Loucy (cell line): ENCODE results near the gene DBNL.

Experiments used
- H2AFZ ChIP-seq: fragments of 200-600 bp; sonication (generic); 2 replicates; pipeline ENCODE4 v1.6.0; 2016; ENCODE audit warnings: antibody characterized with exemption, mild to moderate bottlenecking, low read length, moderate library complexity
- H3F3A ChIP-seq: fragments of 200-600 bp; 2 replicates; pipeline ENCODE4 v1.6.0; 2016; ENCODE audit warnings: antibody characterized with exemption, low read depth, mild to moderate bottlenecking
- H3K27me3 ChIP-seq: fragments of 200-600 bp; sonication (generic); 2 replicates; pipeline ENCODE4 v1.6.1; 2014; ENCODE audit warnings: low read length, mild to moderate bottlenecking; ENCODE audit not compliant: insufficient read depth, poor library complexity, severe bottlenecking
- H3K36me3 ChIP-seq: fragments of 200-600 bp; sonication (generic); 2 replicates; pipeline ENCODE4 v1.6.1; 2016; ENCODE audit warnings: low read length; ENCODE audit not compliant: insufficient read depth
- H3K4me1 ChIP-seq: fragments of 200-600 bp; sonication (generic); 2 replicates; pipeline ENCODE4 v1.5.1; 2014; ENCODE audit warnings: low read length, mild to moderate bottlenecking; ENCODE audit not compliant: insufficient read depth, poor library complexity, severe bottlenecking
- H3K4me2 ChIP-seq: fragments of 200-600 bp; sonication (generic); 2 replicates; pipeline ENCODE4 v1.6.0; 2014; ENCODE audit warnings: antibody characterized with exemption, low read length, low read depth, mild to moderate bottlenecking; ENCODE audit not compliant: poor library complexity, severe bottlenecking
- H3K4me3 ChIP-seq: fragments of 200-600 bp; sonication (generic); 2 replicates; pipeline ENCODE4 v1.5.1; 2014; ENCODE audit warnings: low read length, mild to moderate bottlenecking, mixed read lengths; ENCODE audit not compliant: poor library complexity, severe bottlenecking
- H3K79me2 ChIP-seq: fragments of 200-600 bp; sonication (generic); 2 replicates; pipeline ENCODE4 v1.6.1; 2014; ENCODE audit warnings: low read length; ENCODE audit not compliant: insufficient read depth
- H3K9ac ChIP-seq: fragments of 200-600 bp; sonication (generic); 2 replicates; pipeline ENCODE4 v1.6.0; 2014; ENCODE audit warnings: mild to moderate bottlenecking, low read depth, low read length, moderate library complexity; ENCODE audit not compliant: poor library complexity, severe bottlenecking
- H3K9me2 ChIP-seq: fragments of 200-600 bp; sonication (generic); replicated peaks from 2 replicates; pipeline ENCODE4 v1.6.1; 2016; ENCODE audit warnings: low read depth, low read length, mixed read lengths
- H3K9me3 ChIP-seq: fragments of 200-600 bp; sonication (generic); 2 replicates; pipeline ENCODE4 v1.6.1; 2014; ENCODE audit warnings: mild to moderate bottlenecking, antibody characterized with exemption, low read length, low read depth; ENCODE audit not compliant: insufficient read depth
- H4K20me1 ChIP-seq: fragments of 200-600 bp; sonication (generic); 2 replicates; pipeline ENCODE4 v1.6.0; 2014; ENCODE audit warnings: antibody characterized with exemption, low read length, mild to moderate bottlenecking; ENCODE audit not compliant: insufficient read depth, poor library complexity, severe bottlenecking
- EZH2phosphoT487 ChIP-seq: fragments of 200-600 bp; IDR thresholded peaks from 2 replicates; pipeline ENCODE4 v1.6.1; 2018; ENCODE audit warnings: antibody characterized with exemption, mild to moderate bottlenecking, moderate library complexity, borderline replicate concordance
- TF ChIP-seq, protein P1 (sequence below): fragments of 200-600 bp; sonication (generic); conservative IDR thresholded peaks from 2 replicates; pipeline ENCODE4 v1.5.1; 2014; ENCODE audit warnings: mild to moderate bottlenecking, antibody characterized with exemption, low read length

Gene DBNL

DNA sequence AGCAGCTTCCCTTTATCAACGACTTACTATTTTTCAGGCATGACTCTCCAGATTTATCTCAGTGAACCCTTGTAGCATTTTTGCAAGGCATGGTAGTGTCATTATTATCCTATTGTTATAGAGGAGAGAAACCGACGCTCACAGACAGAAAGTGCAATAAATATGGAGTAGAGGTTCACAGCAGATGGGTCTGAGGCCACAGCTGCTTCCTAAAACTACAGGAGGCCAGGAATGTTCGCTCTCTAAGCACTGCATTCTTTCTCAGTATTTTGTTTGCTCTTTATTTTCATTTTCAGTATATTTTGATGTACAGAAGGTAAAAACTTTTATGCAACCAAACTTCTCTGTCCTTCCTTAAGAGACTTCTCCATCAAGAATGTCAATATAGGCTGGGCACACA, 55.2 kb downstream of the DBNL start:
- H3K4me1 ChIP-seq, result peaks cover 75% of the 10 kb centered on the region
- H4K20me1 ChIP-seq, result peaks cover 1% of the 10 kb centered on the region
- no peaks in the 10 kb centered on the region for H3K9me2 ChIP-seq
- no peak overlapping the region for H3K4me2 ChIP-seq
- H3K79me2 ChIP-seq, result peaks cover 5% of the 10 kb centered on the region
- H3K9ac ChIP-seq, result no peak overlapping the region
- TF ChIP-seq EZH2phosphoT487, result no peak
- TF ChIP-seq, protein P1, sequence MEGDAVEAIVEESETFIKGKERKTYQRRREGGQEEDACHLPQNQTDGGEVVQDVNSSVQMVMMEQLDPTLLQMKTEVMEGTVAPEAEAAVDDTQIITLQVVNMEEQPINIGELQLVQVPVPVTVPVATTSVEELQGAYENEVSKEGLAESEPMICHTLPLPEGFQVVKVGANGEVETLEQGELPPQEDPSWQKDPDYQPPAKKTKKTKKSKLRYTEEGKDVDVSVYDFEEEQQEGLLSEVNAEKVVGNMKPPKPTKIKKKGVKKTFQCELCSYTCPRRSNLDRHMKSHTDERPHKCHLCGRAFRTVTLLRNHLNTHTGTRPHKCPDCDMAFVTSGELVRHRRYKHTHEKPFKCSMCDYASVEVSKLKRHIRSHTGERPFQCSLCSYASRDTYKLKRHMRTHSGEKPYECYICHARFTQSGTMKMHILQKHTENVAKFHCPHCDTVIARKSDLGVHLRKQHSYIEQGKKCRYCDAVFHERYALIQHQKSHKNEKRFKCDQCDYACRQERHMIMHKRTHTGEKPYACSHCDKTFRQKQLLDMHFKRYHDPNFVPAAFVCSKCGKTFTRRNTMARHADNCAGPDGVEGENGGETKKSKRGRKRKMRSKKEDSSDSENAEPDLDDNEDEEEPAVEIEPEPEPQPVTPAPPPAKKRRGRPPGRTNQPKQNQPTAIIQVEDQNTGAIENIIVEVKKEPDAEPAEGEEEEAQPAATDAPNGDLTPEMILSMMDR, result no peak
- H3K9me3 ChIP-seq, result no peaks in the 10 kb centered on the region
- no peaks in the 10 kb centered on the region for H3K36me3 ChIP-seq
- no peak overlapping the region for H2AFZ ChIP-seq
- H3K4me3 ChIP-seq, result no peak overlapping the region
- H3K27me3 ChIP-seq, result no peaks in the 10 kb centered on the region
- H3F3A ChIP-seq, result peaks cover 8% of the 10 kb centered on the region; the same call in 1 of the 2 replicates

DNA sequence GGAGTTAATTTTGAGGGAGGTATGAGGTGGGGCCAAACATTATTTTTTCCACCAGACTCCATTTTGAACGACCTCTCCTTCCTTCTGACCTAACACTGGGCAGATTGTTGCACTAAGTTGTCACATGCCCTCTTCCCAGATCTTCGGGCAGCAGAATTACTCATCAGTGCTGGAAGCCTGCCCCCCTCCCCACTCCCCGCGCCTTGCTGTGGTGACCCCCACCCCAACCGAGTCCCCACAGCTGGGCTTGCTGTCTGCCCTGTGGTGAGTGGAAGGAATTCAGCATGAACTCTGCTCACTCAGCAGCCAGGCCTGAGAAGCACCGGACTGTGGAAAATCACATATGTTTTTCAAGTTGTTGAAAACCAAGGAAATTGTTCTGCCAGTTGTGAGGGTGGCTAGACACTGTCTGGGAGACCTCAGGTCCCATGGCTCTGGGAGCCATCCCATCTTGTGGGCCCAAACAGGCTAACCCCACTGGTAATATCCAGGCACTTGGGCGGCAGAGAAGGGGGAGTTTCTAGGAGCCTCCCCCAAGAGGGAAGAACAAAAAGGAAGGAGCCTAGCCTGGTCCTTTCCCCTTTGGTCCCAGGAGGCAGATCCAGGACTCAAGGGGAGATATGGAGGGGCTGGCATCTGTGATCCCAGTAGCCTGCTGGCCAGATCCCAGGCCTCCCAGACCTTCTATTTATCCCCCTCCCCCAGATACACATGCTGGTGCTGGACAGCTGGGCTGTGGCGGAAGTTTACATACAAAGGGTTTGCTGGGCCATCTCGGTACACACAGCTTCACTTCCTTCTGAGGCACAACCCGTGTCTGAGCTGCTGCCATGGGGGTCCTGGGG, 56.2 kb downstream of the DBNL start:
- Histone ChIP-seq H3F3A (peaks cover 7% of the 10 kb centered on the region; the same call in 1 of the 2 replicates), H3K9me2 (no peaks in the 10 kb centered on the region), H4K20me1 (peaks cover 11% of the 10 kb centered on the region), H2AFZ (no peak overlapping the region), H3K36me3 (no peaks in the 10 kb centered on the region), H3K4me1 (peaks cover 75% of the 10 kb centered on the region), H3K4me3 (no peak overlapping the region), H3K79me2 (peaks cover 15% of the 10 kb centered on the region), H3K4me2 (no peak overlapping the region), H3K9me3 (no peaks in the 10 kb centered on the region), H3K9ac (peak overlapping the region; percentile 3), H3K27me3 (no peaks in the 10 kb centered on the region)
- no peak for TF ChIP-seq EZH2phosphoT487
- TF ChIP-seq, protein P1, result no peak

DNA sequence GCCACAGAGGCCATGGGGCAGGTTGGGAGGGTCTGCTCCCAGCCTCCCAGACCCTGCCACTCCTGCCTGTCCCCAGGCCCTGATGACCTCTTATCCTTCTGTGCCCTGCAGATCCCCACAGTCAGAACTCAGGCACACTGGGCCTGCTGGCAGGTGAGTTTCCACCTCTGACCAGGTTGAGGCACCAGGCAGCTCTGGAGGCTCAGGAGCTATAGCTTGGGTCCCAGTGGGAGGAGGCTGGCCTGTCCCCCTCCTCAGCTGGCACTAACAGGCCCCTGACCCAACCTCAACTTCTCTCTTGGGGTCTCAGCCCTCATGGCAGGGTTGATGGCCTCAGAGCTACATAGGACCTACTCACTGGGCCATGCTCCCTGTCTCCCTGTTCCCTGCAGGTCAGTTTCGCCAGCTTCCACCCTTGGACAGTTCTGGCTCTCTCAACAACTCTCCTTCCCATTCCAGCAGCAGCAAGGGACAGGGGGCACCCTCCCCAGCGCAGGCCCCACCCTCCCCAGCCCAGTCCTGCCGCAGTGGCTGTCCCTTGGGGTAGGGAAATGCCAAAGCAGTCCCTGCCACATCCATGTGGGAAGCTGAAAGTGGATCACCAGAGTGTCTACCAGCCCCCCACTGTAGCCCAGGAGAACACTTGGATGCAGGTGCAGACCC, 56.9 kb downstream of the DBNL start:
- H3K9me2 ChIP-seq, result no peaks in the 10 kb centered on the region
- no peaks in the 10 kb centered on the region for H3K36me3 ChIP-seq
- no peaks in the 10 kb centered on the region for H3K27me3 ChIP-seq
- no peak overlapping the region for H3K4me3 ChIP-seq
- H4K20me1 ChIP-seq, result peaks cover 19% of the 10 kb centered on the region
- no peak overlapping the region for H2AFZ ChIP-seq
- H3K9ac ChIP-seq, result peak overlapping the region; percentile 3
- no peak overlapping the region for H3K4me2 ChIP-seq
- H3K79me2 ChIP-seq, result peaks cover 23% of the 10 kb centered on the region
- peaks cover 75% of the 10 kb centered on the region for H3K4me1 ChIP-seq
- peaks cover 7% of the 10 kb centered on the region; the same call in 1 of the 2 replicates for H3F3A ChIP-seq
- no peak for TF ChIP-seq EZH2phosphoT487
- TF ChIP-seq, protein P1, result no peak
- no peaks in the 10 kb centered on the region for H3K9me3 ChIP-seq
